Loucy (cell line): ENCODE results near the gene CTNNAL1.

Source experiments
- H2AFZ ChIP-seq: fragments of 200-600 bp; sonication (generic); 2 replicates; pipeline ENCODE4 v1.6.0; 2016; ENCODE audit warnings: antibody characterized with exemption, mild to moderate bottlenecking, low read length, moderate library complexity
- H3F3A ChIP-seq: fragments of 200-600 bp; 2 replicates; pipeline ENCODE4 v1.6.0; 2016; ENCODE audit warnings: antibody characterized with exemption, low read depth, mild to moderate bottlenecking
- H3K27me3 ChIP-seq: fragments of 200-600 bp; sonication (generic); 2 replicates; pipeline ENCODE4 v1.6.1; 2014; ENCODE audit warnings: low read length, mild to moderate bottlenecking; ENCODE audit not compliant: insufficient read depth, poor library complexity, severe bottlenecking
- H3K36me3 ChIP-seq: fragments of 200-600 bp; sonication (generic); 2 replicates; pipeline ENCODE4 v1.6.1; 2016; ENCODE audit warnings: low read length; ENCODE audit not compliant: insufficient read depth
- H3K4me1 ChIP-seq: fragments of 200-600 bp; sonication (generic); 2 replicates; pipeline ENCODE4 v1.5.1; 2014; ENCODE audit warnings: low read length, mild to moderate bottlenecking; ENCODE audit not compliant: insufficient read depth, poor library complexity, severe bottlenecking
- H3K4me2 ChIP-seq: fragments of 200-600 bp; sonication (generic); 2 replicates; pipeline ENCODE4 v1.6.0; 2014; ENCODE audit warnings: antibody characterized with exemption, low read length, low read depth, mild to moderate bottlenecking; ENCODE audit not compliant: poor library complexity, severe bottlenecking
- H3K4me3 ChIP-seq: fragments of 200-600 bp; sonication (generic); 2 replicates; pipeline ENCODE4 v1.5.1; 2014; ENCODE audit warnings: low read length, mild to moderate bottlenecking, mixed read lengths; ENCODE audit not compliant: poor library complexity, severe bottlenecking
- H3K79me2 ChIP-seq: fragments of 200-600 bp; sonication (generic); 2 replicates; pipeline ENCODE4 v1.6.1; 2014; ENCODE audit warnings: low read length; ENCODE audit not compliant: insufficient read depth
- H3K9ac ChIP-seq: fragments of 200-600 bp; sonication (generic); 2 replicates; pipeline ENCODE4 v1.6.0; 2014; ENCODE audit warnings: mild to moderate bottlenecking, low read depth, low read length, moderate library complexity; ENCODE audit not compliant: poor library complexity, severe bottlenecking
- H3K9me2 ChIP-seq: fragments of 200-600 bp; sonication (generic); replicated peaks from 2 replicates; pipeline ENCODE4 v1.6.1; 2016; ENCODE audit warnings: low read depth, low read length, mixed read lengths
- H3K9me3 ChIP-seq: fragments of 200-600 bp; sonication (generic); 2 replicates; pipeline ENCODE4 v1.6.1; 2014; ENCODE audit warnings: mild to moderate bottlenecking, antibody characterized with exemption, low read length, low read depth; ENCODE audit not compliant: insufficient read depth
- H4K20me1 ChIP-seq: fragments of 200-600 bp; sonication (generic); 2 replicates; pipeline ENCODE4 v1.6.0; 2014; ENCODE audit warnings: antibody characterized with exemption, low read length, mild to moderate bottlenecking; ENCODE audit not compliant: insufficient read depth, poor library complexity, severe bottlenecking
- CTCF ChIP-seq: fragments of 200-600 bp; sonication (generic); conservative IDR thresholded peaks from 2 replicates; pipeline ENCODE4 v1.5.1; 2014; ENCODE audit warnings: mild to moderate bottlenecking, antibody characterized with exemption, low read length
- EZH2phosphoT487 ChIP-seq: fragments of 200-600 bp; IDR thresholded peaks from 2 replicates; pipeline ENCODE4 v1.6.1; 2018; ENCODE audit warnings: antibody characterized with exemption, mild to moderate bottlenecking, moderate library complexity, borderline replicate concordance

CTNNAL1 gene

GRCh38 chr9:109019420-109019819 is 6.1 kb upstream of the CTNNAL1 start:
- no peaks in the 10 kb centered on the region; the same call in 1 of the 2 replicates for H3F3A ChIP-seq
- H3K9ac ChIP-seq: no peak overlapping the region
- H3K9me3 ChIP-seq: no peaks in the 10 kb centered on the region
- H3K79me2 ChIP-seq: no peaks in the 10 kb centered on the region
- H3K4me1 ChIP-seq: no peaks in the 10 kb centered on the region
- TF ChIP-seq CTCF: no peak
- no peak for TF ChIP-seq EZH2phosphoT487
- no peaks in the 10 kb centered on the region for H3K9me2 ChIP-seq
- H3K27me3 ChIP-seq: no peaks in the 10 kb centered on the region
- peaks cover 32% of the 10 kb centered on the region for H3K36me3 ChIP-seq
- H2AFZ ChIP-seq: no peak overlapping the region
- H4K20me1 ChIP-seq: no peaks in the 10 kb centered on the region
- H3K4me2 ChIP-seq: no peak overlapping the region
- no peak overlapping the region for H3K4me3 ChIP-seq

- Histone ChIP-seq H3K4me2 (no peak overlapping the region), H2AFZ (no peak overlapping the region), H3K9ac (no peak overlapping the region), H3K4me3 (no peak overlapping the region), H3F3A (peaks cover 6% of the 10 kb centered on the region), H3K79me2 (peaks cover 2% of the 10 kb centered on the region; the same call in 1 of the 2 replicates), H3K36me3 (peaks cover 27% of the 10 kb centered on the region), H3K27me3 (peaks cover 3% of the 10 kb centered on the region), H3K9me3 (no peaks in the 10 kb centered on the region), H3K4me1 (peaks cover 2% of the 10 kb centered on the region), H4K20me1 (no peaks in the 10 kb centered on the region), H3K9me2 (no peaks in the 10 kb centered on the region)
- TF ChIP-seq EZH2phosphoT487 (no peak), CTCF (no peak)
Observed at GRCh38 chr9:109017493-109017892, 4.2 kb upstream of the CTNNAL1 start.

- no peak overlapping the region for H3K9ac ChIP-seq
- H3K27me3 ChIP-seq: peaks cover 7% of the 10 kb centered on the region
- H2AFZ ChIP-seq: no peak overlapping the region
- peaks cover 27% of the 10 kb centered on the region for H3K36me3 ChIP-seq
- peaks cover 6% of the 10 kb centered on the region for H3F3A ChIP-seq
- peaks cover 6% of the 10 kb centered on the region for H3K4me1 ChIP-seq
- H4K20me1 ChIP-seq: no peaks in the 10 kb centered on the region
- TF ChIP-seq CTCF: no peak
- TF ChIP-seq EZH2phosphoT487: no peak
- H3K4me2 ChIP-seq: no peak overlapping the region
- H3K79me2 ChIP-seq: peaks cover 6% of the 10 kb centered on the region; the same call in 1 of the 2 replicates
- H3K4me3 ChIP-seq: no peak overlapping the region
- no peaks in the 10 kb centered on the region for H3K9me2 ChIP-seq
- H3K9me3 ChIP-seq: no peaks in the 10 kb centered on the region
Observed at GRCh38 chr9:109017061-109017460, 3.8 kb upstream of the CTNNAL1 start.
